ENCODE results near the gene GNA12. TPM values are rescaled to one million over a fixed set of nuclear protein-coding genes. Genes with fewer than 3 reads are reported as not detected.

The GNA12 gene
- total and polyA plus RNA-seq, 2 of the 4 experiments (the other 2 are of a cell fraction), result 14.3 to 93.9 TPM

- POLR2A ChIA-PET (ENCODE audit: unreplicated experiment), result no interaction called here
- in situ Hi-C loops (cut with MboI; ENCODE audit: low sequenced_read_pairs) (loop anchor here (25.0 kb wide), 2 partner anchors 1777 to 1902 kb away; no protein-coding TSS in a partner anchor), dilution Hi-C loops (cut with HindIII; ENCODE audit: low sequenced_read_pairs, unreplicated experiment) (no loop called here)
Measured at GRCh38 chr7:2859952-2860351, 15.8 kb upstream of the GNA12 start.

More at GRCh38 chr7:2859952-2860351, 15.8 kb upstream of the GNA12 start:
- no peak for TF ChIP-seq CTCF (conservative IDR thresholded peaks at IDR 0.05; ENCODE audit: low read depth, low read length)
- TF ChIP-seq MAZ (IDR thresholded peaks at IDR 0.05; ENCODE audit: borderline replicate concordance, low read depth, low read length), result no peak
- TF ChIP-seq MXI1 (IDR thresholded peaks at IDR 0.05; ENCODE audit: borderline replicate concordance, low read depth, low read length), result no peak
- no peak for TF ChIP-seq USF2 (IDR thresholded peaks at IDR 0.05; ENCODE audit: low read depth, low read length)
- no peak for TF ChIP-seq POLR2A (IDR thresholded peaks at IDR 0.05; ENCODE audit: low read depth, low read length)
- no peak for TF ChIP-seq MAFK (IDR thresholded peaks at IDR 0.05; ENCODE audit: low read depth, low read length)
- TF ChIP-seq, protein P1, sequence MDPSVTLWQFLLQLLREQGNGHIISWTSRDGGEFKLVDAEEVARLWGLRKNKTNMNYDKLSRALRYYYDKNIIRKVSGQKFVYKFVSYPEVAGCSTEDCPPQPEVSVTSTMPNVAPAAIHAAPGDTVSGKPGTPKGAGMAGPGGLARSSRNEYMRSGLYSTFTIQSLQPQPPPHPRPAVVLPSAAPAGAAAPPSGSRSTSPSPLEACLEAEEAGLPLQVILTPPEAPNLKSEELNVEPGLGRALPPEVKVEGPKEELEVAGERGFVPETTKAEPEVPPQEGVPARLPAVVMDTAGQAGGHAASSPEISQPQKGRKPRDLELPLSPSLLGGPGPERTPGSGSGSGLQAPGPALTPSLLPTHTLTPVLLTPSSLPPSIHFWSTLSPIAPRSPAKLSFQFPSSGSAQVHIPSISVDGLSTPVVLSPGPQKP (IDR thresholded peaks at IDR 0.05; ENCODE audit: borderline replicate concordance, low read depth, low read length), result no peak
- no peak for TF ChIP-seq RFX5 (IDR thresholded peaks at IDR 0.05; ENCODE audit: low read depth, low read length)
- no peak for TF ChIP-seq FOS (IDR thresholded peaks at IDR 0.05; ENCODE audit: low read depth, low read length)
- TF ChIP-seq CHD1 (IDR thresholded peaks at IDR 0.05; ENCODE audit: low read depth, low read length), result no peak
- TF ChIP-seq RCOR1 (IDR thresholded peaks at IDR 0.05; ENCODE audit: insufficient replicate concordance, low read length), result no peak
- TF ChIP-seq RAD21 (IDR thresholded peaks at IDR 0.05; ENCODE audit: low read length), result no peak
- TF ChIP-seq NFE2L2 (IDR thresholded peaks at IDR 0.05; ENCODE audit: low read depth, low read length), result no peak
- TF ChIP-seq CEBPB (IDR thresholded peaks at IDR 0.05; ENCODE audit: low read depth, low read length), result no peak
- TF ChIP-seq BHLHE40 (IDR thresholded peaks at IDR 0.05; ENCODE audit: low read depth, low read length), result no peak
- no peak for TF ChIP-seq SMC3 (IDR thresholded peaks at IDR 0.05; ENCODE audit: low read depth, low read length)
- Histone ChIP-seq H2BK15ac (ENCODE audit: low read depth, low read length) (no peak overlapping the region), H2BK5ac (ENCODE audit: low read depth, low read length, poor library complexity, severe bottlenecking) (no peak overlapping the region), H3K27ac (ENCODE audit: insufficient read depth, low read length) (no peak overlapping the region), H3K9me1 (ENCODE audit: insufficient read depth, low read length) (peaks cover 6% of the 10 kb centered on the region; the same call in 1 of the 2 replicates), H2AK9ac (replicated peaks; ENCODE audit: low read depth, low read length, poor library complexity) (no peak overlapping the region), H3K14ac (replicated peaks; ENCODE audit: low read depth, low read length) (no peak overlapping the region), H3K4me3 (ENCODE audit: insufficient read depth, low read depth, low read length) (no peak overlapping the region), H3K18ac (ENCODE audit: low read depth, low read length) (no peak overlapping the region), H2BK20ac (ENCODE audit: low read depth, low read length) (no peak overlapping the region), H3K9me3 (ENCODE audit: control insufficient read depth, insufficient read depth, low read length) (no peaks in the 10 kb centered on the region), H3K4me1 (ENCODE audit: control insufficient read depth, insufficient read depth, low read length) (peaks cover 13% of the 10 kb centered on the region), H3K23ac (ENCODE audit: low read depth, low read length) (no peak overlapping the region), H2AFZ (replicated peaks; ENCODE audit: low read length, poor library complexity) (no peak overlapping the region), H3K36me3 (ENCODE audit: control insufficient read depth, insufficient read depth, low read length) (no peaks in the 10 kb centered on the region), H3K4ac (ENCODE audit: low read depth, low read length) (no peak overlapping the region), H3K9ac (ENCODE audit: low read depth, low read length) (no peak overlapping the region), H4K20me1 (ENCODE audit: insufficient read depth, low read length) (no peaks in the 10 kb centered on the region), H3K79me1 (ENCODE audit: low read depth in 1 of 2, low read length in 2 of 2) (peaks cover 0 to 5% of the 10 kb centered on the region in 2 experiments; a peak in 1 of 4 replicates), H3K27me3 (ENCODE audit: control insufficient read depth, insufficient read depth, low read length) (no peaks in the 10 kb centered on the region), H2BK120ac (ENCODE audit: low read depth, low read length) (no peak overlapping the region), H4K5ac (ENCODE audit: low read depth, low read length) (no peak overlapping the region), H3K4me2 (ENCODE audit: low read depth, low read length) (no peak overlapping the region), H4K8ac (ENCODE audit: low read depth in 2 of 2, low read length in 2 of 2) (no peak overlapping the region), H2AK5ac (ENCODE audit: low read depth, low read length) (peak overlapping the region; percentile 50; the same call in 1 of the 2 replicates), H4K91ac (ENCODE audit: insufficient read depth, low read depth, low read length) (no peak overlapping the region), H3K56ac (ENCODE audit: extremely low read depth, insufficient read depth, low read length) (no peak overlapping the region)
- ATAC-seq (ENCODE audit: low read depth) (no peak), DNase-seq (no peak)
- intact Hi-C loops (cut with micrococcal nuclease), result loop anchor here (5.0 to 10.0 kb wide), 2 partner anchors 188 to 575 kb away; no protein-coding TSS in a partner anchor
- no CpG with 5 or more reads among the region's 6 CpGs for WGBS, 2 experiments (ENCODE audit: extremely low coverage in 2 of 2, insufficient read length in 1 of 2)
- CTCF ChIA-PET, result no interaction called here
- no TSS peak for BruUV-seq (replicated peaks)

All from IMR-90 (cell line).